HepG2 (cell line): ENCODE measurements around the gene ZNF101. TPM values are rescaled to one million over a fixed set of nuclear protein-coding genes. Genes with fewer than 3 reads are reported as not detected.

Experiments used
- ATRX ChIP-seq: sonication (generic); formaldehyde crosslinking; IDR thresholded peaks from 2 replicates; pipeline ENCODE4 v1.4.0; 2020; ENCODE audit warnings: missing genetic modification reagents, borderline replicate concordance
- DR1 ChIP-seq: sonication (generic); formaldehyde crosslinking; IDR thresholded peaks from 2 replicates; pipeline ENCODE4 v1.8.0; 2021; ENCODE audit warnings: mild to moderate bottlenecking, missing genetic modification reagents, inconsistent platforms
- MAFK ChIP-seq, 2 experiments: IDR thresholded peaks in 1 of 2; conservative IDR thresholded peaks in 1 of 2; 2 replicates each; pipeline ENCODE4 v1.6.1; 2011; ENCODE audit warnings: improper control_type of control experiment in 2 of 2, low read length in 2 of 2
- MAX ChIP-seq: IDR thresholded peaks from 2 replicates; pipeline ENCODE4 v1.6.1; 2012; ENCODE audit warnings: inconsistent platforms
- MEF2D ChIP-seq: sonication (generic); formaldehyde crosslinking; IDR thresholded peaks from 2 replicates; pipeline ENCODE4 v1.5.1; 2020; ENCODE audit warnings: mild to moderate bottlenecking, missing genetic modification reagents
- PHF21A ChIP-seq: sonication (generic); formaldehyde crosslinking; IDR thresholded peaks from 2 replicates; pipeline ENCODE4 v1.5.0; 2020; ENCODE audit warnings: mild to moderate bottlenecking, missing genetic modification reagents
- RARA ChIP-seq: IDR thresholded peaks from 2 replicates; pipeline ENCODE4 v1.6.1; 2016; ENCODE audit warnings: missing genetic modification reagents, missing compliant biosample characterization
- SOX13 ChIP-seq, 3 experiments: fragments of 450-650 bp in 1 of 3; sonication (generic) in 1 of 3; formaldehyde crosslinking in 1 of 3; IDR thresholded peaks in 2 of 3; conservative IDR thresholded peaks in 1 of 3; 2 replicates each; pipeline versions ENCODE4 v1.5.0 to v1.6.1; 2016 to 2020; ENCODE audit warnings: antibody characterized with exemption in 1 of 3, mild to moderate bottlenecking in 1 of 3, missing compliant biosample characterization in 1 of 3, missing genetic modification reagents in 1 of 3, moderate library complexity in 1 of 3
- SRSF1 ChIP-seq: fragments of 200-400 bp; formaldehyde crosslinking; optimal IDR thresholded peaks from 2 replicates; pipeline ENCODE3; 2017; ENCODE audit warnings: mild to moderate bottlenecking, low read depth, low read length, moderate library complexity
- U2AF1 ChIP-seq: fragments of 200-400 bp; formaldehyde crosslinking; optimal IDR thresholded peaks from 2 replicates; pipeline ENCODE3; 2017; ENCODE audit warnings: mild to moderate bottlenecking, low read depth, low read length
- ZC3H13 ChIP-seq: sonication (generic); formaldehyde crosslinking; IDR thresholded peaks from 2 replicates; pipeline ENCODE4 v1.8.1; 2023; ENCODE audit warnings: mild to moderate bottlenecking, missing genetic modification reagents, moderate library complexity
- ZFP82 ChIP-seq: sonication (generic); formaldehyde crosslinking; IDR thresholded peaks from 2 replicates; pipeline ENCODE4 v1.5.1; 2020; ENCODE audit warnings: mild to moderate bottlenecking, missing genetic modification reagents, borderline replicate concordance
- ZFYVE20 ChIP-seq: sonication (generic); formaldehyde crosslinking; IDR thresholded peaks from 2 replicates; pipeline ENCODE4 v1.8.0; 2023; ENCODE audit warnings: low read depth, mild to moderate bottlenecking, moderate library complexity, missing genetic modification reagents, borderline replicate concordance
- ZNF282 ChIP-seq: fragments of 450-650 bp; IDR thresholded peaks from 2 replicates; pipeline ENCODE4 v1.6.1; 2018; ENCODE audit not compliant: partially characterized antibody
- ZNF292 ChIP-seq: sonication (generic); formaldehyde crosslinking; IDR thresholded peaks from 2 replicates; pipeline ENCODE4 v1.8.1; 2022; ENCODE audit warnings: mild to moderate bottlenecking, low read depth, missing genetic modification reagents, borderline replicate concordance
- ZNF619 ChIP-seq: sonication (generic); formaldehyde crosslinking; IDR thresholded peaks from 2 replicates; pipeline ENCODE4 v1.4.0; 2020; ENCODE audit warnings: mild to moderate bottlenecking, missing genetic modification reagents
- ZNF761 ChIP-seq: sonication (generic); formaldehyde crosslinking; conservative IDR thresholded peaks from 2 replicates; pipeline ENCODE4 v1.4.0; 2020; ENCODE audit warnings: mild to moderate bottlenecking, missing genetic modification reagents
- ZNF772 ChIP-seq: sonication (generic); formaldehyde crosslinking; IDR thresholded peaks from 2 replicates; pipeline ENCODE4 v1.5.0; 2020; ENCODE audit warnings: mild to moderate bottlenecking, missing genetic modification reagents
- ZNF883 ChIP-seq: sonication (generic); formaldehyde crosslinking; IDR thresholded peaks from 2 replicates; pipeline ENCODE4 v1.5.1; 2020; ENCODE audit warnings: mild to moderate bottlenecking, missing genetic modification reagents; ENCODE audit errors: not compliant biosample characterization
- ZSCAN22 ChIP-seq: sonication (generic); formaldehyde crosslinking; IDR thresholded peaks from 2 replicates; pipeline ENCODE4 v1.4.0; 2020; ENCODE audit warnings: mild to moderate bottlenecking, missing genetic modification reagents
- polyA plus RNA-seq, 8 experiments: library from polyadenylated mRNA; depleted of rRNA in 3 of 8; stranded (reverse) in 7 of 8; unstranded in 1 of 8; fragments of >200 nt; fragmentation: Illumina TruSeq in 4 of 8; extraction: Trizol in 4 of 8; gene quantifications; 2 replicates each; pipeline versions ENCODE4 v1.2.1 to v1.2.3, GENCODE V29; 2011 to 2016; ENCODE audit warnings: low read depth in 4 of 8, missing spikeins in 1 of 8, mixed read lengths in 1 of 8; ENCODE audit not compliant: insufficient read depth in 1 of 8
- total RNA-seq, 5 experiments: library from RNA; depleted of rRNA; stranded (reverse); fragments of >200 nt; fragmentation: Illumina TruSeq; extraction: Trizol; gene quantifications; 2 replicates each; pipeline ENCODE4 v1.2.3, GENCODE V29; 2016; ENCODE audit warnings: low read depth in 1 of 5
- TF ChIP-seq, protein P1 (sequence below): sonication (generic); formaldehyde crosslinking; conservative IDR thresholded peaks from 2 replicates; pipeline ENCODE4 v1.4.0; 2020; ENCODE audit warnings: missing genetic modification reagents
- TF ChIP-seq, protein P2 (sequence below): sonication (generic); formaldehyde crosslinking; IDR thresholded peaks from 2 replicates; pipeline ENCODE4 v1.8.1; 2023; ENCODE audit warnings: mild to moderate bottlenecking, moderate library complexity, missing genetic modification reagents
- TF ChIP-seq, protein P3 (sequence below): sonication (generic); formaldehyde crosslinking; IDR thresholded peaks from 2 replicates; pipeline ENCODE4 v1.4.0; 2020; ENCODE audit warnings: missing genetic modification reagents, borderline replicate concordance

ZNF101 gene
- total and polyA plus RNA-seq, 2 of the 13 experiments (the other 11 are each of a cell fraction or from before 2014, with no cell fraction given) = 12.9 to 28.9 TPM

DNA sequence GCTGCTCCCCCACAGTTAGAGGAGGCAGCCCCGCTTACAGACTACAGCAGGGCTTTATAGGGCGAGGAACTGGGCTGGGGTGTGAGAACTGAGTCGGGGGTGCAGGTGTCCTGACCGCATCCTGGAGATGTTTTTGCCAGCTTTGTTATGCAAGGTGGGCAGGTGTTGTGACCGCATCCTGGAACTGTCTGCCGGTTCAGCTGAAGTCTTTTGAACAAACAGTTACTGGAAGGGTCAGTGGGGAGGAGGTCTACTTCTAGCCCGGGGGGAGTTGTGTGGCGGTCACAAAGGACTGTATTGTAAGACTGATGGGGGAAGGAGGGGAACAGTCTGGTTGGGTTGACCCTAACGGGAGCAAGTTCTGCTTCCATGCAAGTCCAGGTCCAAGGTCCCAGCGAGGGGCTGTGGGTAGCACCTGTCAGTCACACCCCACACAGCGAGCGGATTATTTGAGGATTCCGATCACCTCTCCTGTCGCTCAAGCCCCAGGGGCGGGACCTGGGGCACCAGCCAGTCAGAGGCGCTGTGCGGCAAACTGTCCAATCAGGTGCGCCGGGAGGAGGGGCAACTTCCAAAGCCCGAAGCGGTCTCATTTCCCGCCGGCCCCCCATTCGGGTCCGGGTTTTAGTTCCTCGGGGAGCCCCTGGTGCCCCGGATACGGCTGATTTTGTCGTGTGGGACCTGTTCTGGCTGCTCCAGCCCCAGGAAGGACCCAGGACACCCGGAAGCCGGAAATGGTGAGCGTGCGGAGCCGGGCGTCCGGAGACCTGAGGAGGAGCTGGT, at the start of gene ZNF101 (continued):
- TF ChIP-seq, protein P1, sequence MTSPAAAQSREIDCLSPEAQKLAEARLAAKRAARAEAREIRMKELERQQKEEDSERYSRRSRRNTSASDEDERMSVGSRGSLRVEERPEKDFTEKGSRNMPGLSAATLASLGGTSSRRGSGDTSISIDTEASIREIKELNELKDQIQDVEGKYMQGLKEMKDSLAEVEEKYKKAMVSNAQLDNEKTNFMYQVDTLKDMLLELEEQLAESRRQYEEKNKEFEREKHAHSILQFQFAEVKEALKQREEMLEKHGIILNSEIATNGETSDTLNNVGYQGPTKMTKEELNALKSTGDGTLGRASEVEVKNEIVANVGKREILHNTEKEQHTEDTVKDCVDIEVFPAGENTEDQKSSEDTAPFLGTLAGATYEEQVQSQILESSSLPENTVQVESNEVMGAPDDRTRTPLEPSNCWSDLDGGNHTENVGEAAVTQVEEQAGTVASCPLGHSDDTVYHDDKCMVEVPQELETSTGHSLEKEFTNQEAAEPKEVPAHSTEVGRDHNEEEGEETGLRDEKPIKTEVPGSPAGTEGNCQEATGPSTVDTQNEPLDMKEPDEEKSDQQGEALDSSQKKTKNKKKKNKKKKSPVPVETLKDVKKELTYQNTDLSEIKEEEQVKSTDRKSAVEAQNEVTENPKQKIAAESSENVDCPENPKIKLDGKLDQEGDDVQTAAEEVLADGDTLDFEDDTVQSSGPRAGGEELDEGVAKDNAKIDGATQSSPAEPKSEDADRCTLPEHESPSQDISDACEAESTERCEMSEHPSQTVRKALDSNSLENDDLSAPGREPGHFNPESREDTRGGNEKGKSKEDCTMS (CRISPR knock-in tag) = no peak
- TF ChIP-seq ZSCAN22 (CRISPR knock-in tag) = no peak
- TF ChIP-seq MAX = peak; percentile 64; the same call in 1 of the 2 replicates
- TF ChIP-seq MEF2D (CRISPR knock-in tag) = no peak; the same call in 1 of the 2 replicates
- TF ChIP-seq ZNF772 (CRISPR knock-in tag) = no peak; the same call in 1 of the 2 replicates
- TF ChIP-seq, protein P2, sequence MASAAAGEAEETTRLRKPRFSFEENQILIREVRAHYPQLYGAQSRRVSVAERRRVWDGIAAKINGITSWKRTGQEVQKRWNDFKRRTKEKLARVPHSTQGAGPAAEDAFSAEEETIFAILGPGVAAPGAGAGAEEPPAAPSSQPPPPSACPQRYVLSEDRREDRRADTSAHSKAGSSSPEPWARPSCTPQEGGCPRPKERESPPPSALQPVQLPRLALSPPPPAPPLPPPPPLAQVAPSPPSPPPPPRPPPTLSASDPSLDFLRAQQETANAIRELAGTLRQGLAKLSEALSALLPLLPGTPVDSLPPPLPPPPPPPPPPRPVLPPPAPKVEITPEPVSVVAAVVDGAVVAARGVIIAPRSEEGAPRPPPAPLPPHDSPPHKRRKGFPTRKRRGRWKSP (CRISPR knock-in tag) = no peak; the same call in 1 of the 2 replicates
- peak; percentile 92 for TF ChIP-seq PHF21A (CRISPR knock-in tag)
- peak; percentile 42; the same call in 1 of the 2 replicates for TF ChIP-seq SOX13 (IDR thresholded peaks at IDR 0.05)
- TF ChIP-seq SOX13 (CRISPR knock-in tag; conservative IDR thresholded peaks at IDR 0.05 in 1 of 2, IDR thresholded peaks at IDR 0.05 in 1 of 2) = peak in 1 of 2 experiments; percentile 81; a peak in 2 of 4 replicates
- no peak for TF ChIP-seq ZNF619 (CRISPR knock-in tag)
- peak; percentile 8; the same call in 1 of the 2 replicates for TF ChIP-seq ZC3H13 (CRISPR knock-in tag)
- no peak for TF ChIP-seq ZNF282
- TF ChIP-seq MAFK (conservative IDR thresholded peaks at IDR 0.05 in 1 of 2, IDR thresholded peaks at IDR 0.05 in 1 of 2; ENCODE audit: low read length in 2 of 2) = no peak
- peak; percentile 62 for TF ChIP-seq DR1 (CRISPR knock-in tag)
- TF ChIP-seq ZNF883 (CRISPR knock-in tag) = no peak
- TF ChIP-seq ZNF761 (CRISPR knock-in tag) = peak; percentile 83
- peak; percentile 46 for TF ChIP-seq ZNF292 (CRISPR knock-in tag)
- TF ChIP-seq, protein P3, sequence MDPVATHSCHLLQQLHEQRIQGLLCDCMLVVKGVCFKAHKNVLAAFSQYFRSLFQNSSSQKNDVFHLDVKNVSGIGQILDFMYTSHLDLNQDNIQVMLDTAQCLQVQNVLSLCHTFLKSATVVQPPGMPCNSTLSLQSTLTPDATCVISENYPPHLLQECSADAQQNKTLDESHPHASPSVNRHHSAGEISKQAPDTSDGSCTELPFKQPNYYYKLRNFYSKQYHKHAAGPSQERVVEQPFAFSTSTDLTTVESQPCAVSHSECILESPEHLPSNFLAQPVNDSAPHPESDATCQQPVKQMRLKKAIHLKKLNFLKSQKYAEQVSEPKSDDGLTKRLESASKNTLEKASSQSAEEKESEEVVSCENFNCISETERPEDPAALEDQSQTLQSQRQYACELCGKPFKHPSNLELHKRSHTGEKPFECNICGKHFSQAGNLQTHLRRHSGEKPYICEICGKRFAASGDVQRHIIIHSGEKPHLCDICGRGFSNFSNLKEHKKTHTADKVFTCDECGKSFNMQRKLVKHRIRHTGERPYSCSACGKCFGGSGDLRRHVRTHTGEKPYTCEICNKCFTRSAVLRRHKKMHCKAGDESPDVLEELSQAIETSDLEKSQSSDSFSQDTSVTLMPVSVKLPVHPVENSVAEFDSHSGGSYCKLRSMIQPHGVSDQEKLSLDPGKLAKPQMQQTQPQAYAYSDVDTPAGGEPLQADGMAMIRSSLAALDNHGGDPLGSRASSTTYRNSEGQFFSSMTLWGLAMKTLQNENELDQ (CRISPR knock-in tag) = no peak
- no peak for TF ChIP-seq ZFP82
- TF ChIP-seq U2AF1 = peak; percentile 64
- no peak for TF ChIP-seq ATRX (CRISPR knock-in tag)
- TF ChIP-seq ZFYVE20 (CRISPR knock-in tag) = no peak
- peak; percentile 10 for TF ChIP-seq SRSF1
- TF ChIP-seq RARA (CRISPR knock-in tag) = peak; percentile 93
